Measurements from ENCODE around the gene FTO. TPM values are rescaled to one million over a fixed set of nuclear protein-coding genes. Genes with fewer than 3 reads are reported as not detected.

FTO gene
- total RNA-seq, 1 donor from 2014 or later = 79.2 TPM

GRCh38 chr16:54053891-54054820 lies 350.2 kb downstream of the FTO start:
- DNase-seq (ENCODE audit: low spot score) = no peak

DNA sequence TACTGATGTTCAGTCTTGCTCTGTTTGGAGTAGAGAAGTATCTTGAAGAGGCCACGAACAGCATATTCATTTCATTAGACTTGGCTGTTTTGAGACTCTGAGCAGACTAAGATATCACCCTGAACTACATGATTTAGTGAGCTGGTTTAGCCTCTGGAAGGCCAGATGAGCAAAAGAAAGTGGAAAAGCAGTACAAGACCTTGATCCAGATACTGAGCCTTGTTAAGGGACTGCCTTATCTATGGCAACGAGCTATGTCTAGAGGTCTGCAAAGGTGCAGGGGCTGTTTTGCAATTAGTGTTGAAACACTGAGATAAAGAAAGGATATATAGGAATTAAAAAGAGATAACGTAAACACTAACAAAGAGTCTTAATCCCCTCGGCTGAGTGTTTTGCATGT lies 351.2 kb downstream of the FTO start:
- DNase-seq (ENCODE audit: low spot score) = no peak

GRCh38 chr16:54055864-54056263 lies 351.9 kb downstream of the FTO start:
- no peak for DNase-seq (ENCODE audit: low spot score)

- DNase-seq (ENCODE audit: low spot score) = no peak
Measured at GRCh38 chr16:54056921-54057320, 353.0 kb downstream of the FTO start.

GRCh38 chr16:54059319-54059718 lies 355.4 kb downstream of the FTO start:
- no peak for DNase-seq (ENCODE audit: low spot score)

DNA sequence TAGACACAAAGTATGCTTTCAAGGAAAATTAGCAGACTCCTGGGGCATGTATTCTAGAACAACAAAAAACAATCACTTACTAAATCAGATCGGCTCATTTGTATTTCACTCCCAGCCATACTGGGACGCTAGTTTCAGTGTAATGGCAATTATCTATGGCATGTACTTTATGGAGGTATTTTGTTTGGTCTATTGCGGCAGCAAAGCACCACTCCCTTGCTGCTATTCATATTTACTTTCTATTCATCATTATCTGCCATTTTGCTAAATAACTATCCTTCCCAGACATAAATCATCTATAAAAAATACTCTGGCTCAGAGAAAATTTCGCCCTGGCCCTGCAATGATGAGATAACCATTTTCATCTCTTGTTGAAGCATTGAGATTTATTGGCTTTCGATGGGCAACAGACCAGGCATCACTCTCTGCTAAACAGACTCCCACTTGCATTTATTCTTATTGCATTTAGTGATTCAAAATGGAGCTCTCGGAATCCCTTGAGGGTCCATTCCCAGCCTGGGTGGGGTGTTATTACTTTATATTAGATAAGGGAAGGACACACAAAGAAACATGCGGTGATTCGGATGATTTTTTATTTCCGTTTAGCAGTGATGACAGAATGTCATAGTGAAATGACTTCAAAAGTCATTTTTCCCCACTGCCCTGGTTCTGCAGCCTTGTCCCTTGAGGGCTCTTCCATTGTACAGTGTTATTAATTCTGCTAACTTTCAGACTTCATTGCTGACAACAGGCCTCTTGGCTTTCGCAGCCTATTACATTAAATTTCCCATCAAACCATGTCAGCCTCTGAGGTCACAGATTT lies 356.9 kb downstream of the FTO start:
- DNase-seq (ENCODE audit: low spot score) = no peak

- DNase-seq (ENCODE audit: low spot score) = no peak
Measured at GRCh38 chr16:54061454-54061853, 357.5 kb downstream of the FTO start.

- DNase-seq (ENCODE audit: low spot score) = no peak
Measured at GRCh38 chr16:54062361-54063278, 358.7 kb downstream of the FTO start.

DNA sequence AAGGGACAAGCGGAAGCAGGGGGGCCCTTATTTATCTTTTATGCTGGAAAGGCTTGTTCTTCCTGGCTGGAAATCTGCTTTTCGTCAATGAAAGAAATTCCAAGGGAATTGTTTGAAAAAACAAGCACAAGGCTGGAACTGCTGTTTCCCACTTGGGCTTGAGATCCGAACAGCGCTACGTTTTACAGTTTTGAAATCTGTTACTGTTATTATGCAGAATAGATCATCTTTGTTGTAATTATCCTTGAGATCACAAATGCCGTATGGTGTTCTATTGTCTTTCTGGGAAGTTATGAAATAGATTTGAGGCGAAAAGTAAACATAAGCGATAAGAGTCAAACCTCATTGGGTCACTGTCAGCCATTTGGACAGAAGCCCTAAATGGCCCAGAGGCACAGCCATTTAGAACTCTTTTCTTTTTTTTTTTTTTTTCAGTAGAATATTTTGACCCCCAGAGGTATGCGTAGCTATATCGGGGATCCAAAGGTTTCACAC lies 359.4 kb downstream of the FTO start:
- DNase-seq (ENCODE audit: low spot score) = no peak

- DNase-seq (ENCODE audit: low spot score) = no peak
Measured at GRCh38 chr16:54066451-54067105, 362.6 kb downstream of the FTO start.

DNA sequence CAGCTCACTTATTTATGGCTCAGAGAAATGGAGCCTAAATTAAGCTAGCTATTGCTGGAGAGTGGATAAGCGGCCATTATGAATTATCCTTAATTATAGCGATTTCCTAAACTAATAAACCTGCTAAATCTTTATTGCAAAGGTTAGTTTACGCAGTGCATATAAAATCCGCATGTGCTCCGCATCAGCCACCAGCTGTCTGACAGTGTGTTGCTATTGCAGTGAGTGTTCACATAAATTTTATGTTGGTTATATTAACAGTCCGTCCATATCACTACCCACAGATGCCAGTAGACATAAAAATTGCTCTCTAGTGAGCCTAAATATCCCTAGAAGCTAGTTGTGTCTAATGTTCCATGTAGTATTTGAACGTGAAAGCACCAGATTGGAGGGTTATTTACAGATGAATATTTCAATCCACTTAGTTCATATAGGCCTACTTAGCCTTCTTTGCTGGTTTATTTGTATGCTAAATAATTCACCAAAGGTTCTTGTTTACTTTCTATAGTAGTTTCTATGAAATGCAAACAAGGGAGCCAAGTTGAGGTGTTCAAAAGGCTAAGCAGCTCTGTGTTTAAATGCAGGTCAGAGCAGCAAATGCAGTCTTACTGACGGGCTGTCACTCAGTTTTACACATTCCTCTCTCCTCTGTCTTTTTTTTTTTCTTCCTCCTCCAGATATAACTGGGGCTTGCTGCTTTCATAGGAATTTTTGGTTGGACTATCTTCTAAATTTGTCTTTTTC lies 363.5 kb downstream of the FTO start:
- no peak for DNase-seq (ENCODE audit: low spot score)

DNA sequence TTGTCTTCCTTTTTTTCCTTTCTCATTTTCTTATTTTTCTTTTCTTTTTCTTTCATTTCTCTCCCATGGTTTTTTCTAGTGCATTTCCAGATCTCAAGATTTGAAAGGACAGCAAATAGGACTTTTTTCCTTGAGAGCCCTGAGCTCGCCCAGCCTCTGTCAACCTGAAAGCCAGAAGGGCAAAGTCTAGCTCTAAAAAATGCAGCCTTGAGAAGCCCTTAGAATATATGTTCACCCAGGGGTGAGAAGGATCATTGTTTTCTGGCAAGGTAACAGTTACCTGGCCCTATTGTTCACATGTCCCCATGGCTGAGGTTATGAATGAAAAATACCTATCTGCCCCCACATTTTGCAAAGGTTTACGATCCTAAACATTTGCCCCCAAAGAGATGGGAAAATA lies 364.3 kb downstream of the FTO start:
- DNase-seq (ENCODE audit: low spot score) = no peak

- no peak for DNase-seq (ENCODE audit: low spot score)
Measured at GRCh38 chr16:54069601-54070239, 365.8 kb downstream of the FTO start.

DNA sequence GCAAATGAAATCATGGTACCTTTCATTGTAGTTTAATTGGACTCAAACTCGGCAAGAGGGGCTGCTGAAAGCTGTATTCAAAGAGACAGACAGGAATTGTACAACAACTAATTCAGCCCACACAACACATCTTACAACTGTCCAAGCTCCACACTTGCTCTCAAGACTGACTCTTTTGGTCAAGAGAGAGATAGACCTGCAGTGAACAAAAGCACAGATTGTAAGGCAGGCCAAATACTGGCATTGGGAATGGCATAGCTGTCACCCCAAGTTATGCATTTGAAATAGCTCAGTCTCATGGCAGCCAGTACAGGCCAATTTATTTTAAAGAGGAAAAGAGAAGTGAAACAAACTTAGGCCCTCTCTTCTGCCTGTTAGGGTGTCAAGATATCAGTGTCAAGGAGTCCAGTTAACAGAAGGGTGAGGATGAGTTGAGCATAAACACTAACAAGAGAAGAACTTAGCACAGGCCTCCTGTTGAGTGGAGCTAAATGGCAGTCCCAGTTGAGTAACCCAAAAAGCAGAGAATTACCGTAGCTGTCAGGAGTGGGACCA lies 366.9 kb downstream of the FTO start:
- DNase-seq (ENCODE audit: low spot score) = no peak

GRCh38 chr16:54071514-54071913 lies 367.6 kb downstream of the FTO start:
- no peak for DNase-seq (ENCODE audit: low spot score)

GRCh38 chr16:54072237-54072636 lies 368.3 kb downstream of the FTO start:
- DNase-seq (ENCODE audit: low spot score) = no peak

GRCh38 chr16:54073356-54073755 lies 369.4 kb downstream of the FTO start:
- no peak for DNase-seq (ENCODE audit: low spot score)

DNA sequence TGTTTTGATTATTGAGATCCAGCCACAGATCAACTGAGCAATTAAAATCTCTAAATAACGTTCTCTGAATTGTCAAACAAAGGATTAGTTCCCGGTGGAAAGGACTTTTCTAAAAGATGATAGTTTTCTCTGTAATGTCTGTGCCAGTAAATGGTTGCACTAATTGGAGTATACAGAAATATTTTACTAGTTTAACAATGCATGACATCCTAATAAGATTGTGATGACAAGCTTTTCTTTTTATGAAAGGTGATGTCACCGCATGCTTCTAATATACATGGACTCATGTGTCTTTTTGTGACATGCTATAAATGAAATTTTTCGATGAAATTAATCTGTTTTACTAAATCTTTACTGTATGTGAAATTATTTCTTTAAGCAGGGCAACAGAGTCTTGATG lies 371.5 kb downstream of the FTO start:
- DNase-seq (ENCODE audit: low spot score) = no peak

DNA sequence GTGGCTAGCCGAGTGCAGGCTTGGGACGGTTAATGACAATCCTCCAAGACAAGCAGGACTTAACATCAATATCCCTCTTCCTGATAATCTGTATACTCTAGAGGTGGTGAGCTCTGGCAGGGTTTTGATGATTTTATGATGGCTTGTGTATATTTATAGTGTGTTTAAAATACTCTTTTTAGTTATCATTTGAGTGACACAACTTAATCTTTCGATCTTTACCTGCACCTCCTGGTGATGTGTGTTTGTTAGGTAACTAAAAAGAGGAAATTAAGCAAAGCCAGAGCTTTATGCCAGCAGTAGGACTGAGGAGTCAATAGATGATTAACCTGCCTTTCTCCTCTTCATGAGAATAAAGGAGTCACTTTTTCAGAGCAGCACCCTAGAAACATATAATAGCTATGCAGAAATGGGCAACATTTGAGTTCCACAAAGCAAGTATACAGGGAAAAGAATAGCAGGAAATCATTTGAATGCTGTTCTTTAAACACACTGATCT lies 372.1 kb downstream of the FTO start:
- DNase-seq (ENCODE audit: low spot score) = no peak

Measured in mucosa of gallbladder (tissue), 1 donor.